ENCODE data around the gene MARS2.
"Not testable (repeated sequence)": the region's sequence is repeated elsewhere in the genome, so short reads cannot be mapped to it uniquely, and the experiment has no call there.

Gene MARS2

GRCh38 chr2:197709140-197709539 is 4.0 kb downstream of the MARS2 start:
- not testable (repeated sequence) for H3K4me1 ChIP-seq (ENCODE audit: control insufficient read depth, insufficient read depth, low read length); H3K27ac ChIP-seq (ENCODE audit: low read depth, low read length); H3K4me3 ChIP-seq (ENCODE audit: low read length)

GRCh38 chr2:197710424-197711042 is 5.4 kb downstream of the MARS2 start:
- no peak overlapping the region for H3K27ac ChIP-seq (ENCODE audit: low read depth, low read length)
- peaks cover 4% of the 10 kb centered on the region for H3K36me3 ChIP-seq (ENCODE audit: control insufficient read depth, insufficient read depth, low read length)
- H3K9ac ChIP-seq (ENCODE audit: low read length), result no peak overlapping the region
- H3K4me1 ChIP-seq (ENCODE audit: control insufficient read depth, insufficient read depth, low read length), result peaks cover 9% of the 10 kb centered on the region
- H3K27me3 ChIP-seq (ENCODE audit: control insufficient read depth, insufficient read depth, low read length), result no peaks in the 10 kb centered on the region
- H3K4me3 ChIP-seq (ENCODE audit: low read length), result no peak overlapping the region

More at GRCh38 chr2:197709140-197709539, 4.0 kb downstream of the MARS2 start:
- not testable (repeated sequence) for H3K36me3 ChIP-seq (ENCODE audit: control insufficient read depth, insufficient read depth, low read length); H3K27me3 ChIP-seq (ENCODE audit: control insufficient read depth, insufficient read depth, low read length); H3K9ac ChIP-seq (ENCODE audit: low read length)

DNA sequence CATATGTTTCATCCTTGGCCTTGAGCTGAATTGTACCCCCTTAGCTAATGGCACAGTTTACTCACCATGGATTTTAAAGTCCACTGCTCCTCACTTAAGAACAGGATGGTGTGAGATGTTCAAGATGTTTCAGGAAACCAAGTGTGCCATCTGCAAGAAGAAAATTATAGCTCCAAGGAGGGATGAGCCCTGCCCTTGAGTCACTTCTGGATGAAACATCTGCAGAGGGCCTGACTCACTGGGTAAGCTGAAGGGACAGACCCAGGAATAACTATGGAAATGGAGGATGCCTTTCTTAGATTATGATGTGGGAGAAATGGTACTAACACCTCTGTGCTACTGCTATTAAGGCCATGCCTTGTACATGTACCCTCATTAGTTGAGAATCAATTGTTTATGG is 6.4 kb downstream of the MARS2 start:
- Histone ChIP-seq H3K36me3 (ENCODE audit: control insufficient read depth, insufficient read depth, low read length) (peaks cover 4% of the 10 kb centered on the region), H3K27me3 (ENCODE audit: control insufficient read depth, insufficient read depth, low read length) (no peaks in the 10 kb centered on the region), H3K4me3 (ENCODE audit: low read length) (no peak overlapping the region), H3K4me1 (ENCODE audit: control insufficient read depth, insufficient read depth, low read length) (peaks cover 6% of the 10 kb centered on the region), H3K9ac (ENCODE audit: low read length) (no peak overlapping the region), H3K27ac (ENCODE audit: low read depth, low read length) (no peak overlapping the region)

GRCh38 chr2:197713271-197713670 is 8.1 kb downstream of the MARS2 start:
- H3K4me1 ChIP-seq (ENCODE audit: control insufficient read depth, insufficient read depth, low read length), result no peaks in the 10 kb centered on the region
- no peak overlapping the region for H3K27ac ChIP-seq (ENCODE audit: low read depth, low read length)
- H3K4me3 ChIP-seq (ENCODE audit: low read length), result no peak overlapping the region
- no peaks in the 10 kb centered on the region for H3K27me3 ChIP-seq (ENCODE audit: control insufficient read depth, insufficient read depth, low read length)
- H3K9ac ChIP-seq (ENCODE audit: low read length), result no peak overlapping the region
- H3K36me3 ChIP-seq (ENCODE audit: control insufficient read depth, insufficient read depth, low read length), result peaks cover 4% of the 10 kb centered on the region

- H3K27ac ChIP-seq (ENCODE audit: low read depth, low read length), result no peak overlapping the region
- H3K27me3 ChIP-seq (ENCODE audit: control insufficient read depth, insufficient read depth, low read length), result no peaks in the 10 kb centered on the region
- H3K4me3 ChIP-seq (ENCODE audit: low read length), result no peak overlapping the region
- no peaks in the 10 kb centered on the region for H3K36me3 ChIP-seq (ENCODE audit: control insufficient read depth, insufficient read depth, low read length)
- no peaks in the 10 kb centered on the region for H3K4me1 ChIP-seq (ENCODE audit: control insufficient read depth, insufficient read depth, low read length)
- H3K9ac ChIP-seq (ENCODE audit: low read length), result no peak overlapping the region
These were observed 12.7 kb downstream of the MARS2 start for GRCh38 chr2:197717863-197718262.

DNA sequence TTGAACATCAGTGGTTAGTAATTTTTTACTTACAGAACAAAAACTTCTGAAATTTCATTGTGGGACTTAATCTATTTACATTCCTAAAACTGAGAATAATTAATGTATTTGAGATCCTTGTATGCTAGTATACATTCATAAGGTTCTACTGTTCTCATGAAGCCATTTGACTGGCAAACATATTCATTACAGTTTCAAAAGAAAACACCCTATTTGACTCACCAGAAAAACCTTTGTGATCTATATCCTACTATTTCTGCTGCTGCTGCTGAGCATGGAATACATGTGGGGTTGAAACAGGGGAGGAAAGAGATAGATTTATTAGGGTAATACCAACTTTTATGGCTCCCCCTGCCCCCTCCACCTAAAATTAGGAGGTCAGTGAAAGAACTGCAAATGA is 21.8 kb downstream of the MARS2 start:
- H3K27me3 ChIP-seq (ENCODE audit: control insufficient read depth, insufficient read depth, low read length), result no peaks in the 10 kb centered on the region
- H3K4me3 ChIP-seq (ENCODE audit: low read length), result no peak overlapping the region
- H3K36me3 ChIP-seq (ENCODE audit: control insufficient read depth, insufficient read depth, low read length), result no peaks in the 10 kb centered on the region
- no peak overlapping the region for H3K9ac ChIP-seq (ENCODE audit: low read length)
- no peak overlapping the region for H3K27ac ChIP-seq (ENCODE audit: low read depth, low read length)
- H3K4me1 ChIP-seq (ENCODE audit: control insufficient read depth, insufficient read depth, low read length), result no peaks in the 10 kb centered on the region

- H3K4me3 ChIP-seq (ENCODE audit: low read length); H3K9ac ChIP-seq (ENCODE audit: low read length); H3K4me1 ChIP-seq (ENCODE audit: control insufficient read depth, insufficient read depth, low read length); H3K27ac ChIP-seq (ENCODE audit: low read depth, low read length); H3K36me3 ChIP-seq (ENCODE audit: control insufficient read depth, insufficient read depth, low read length); H3K27me3 ChIP-seq (ENCODE audit: control insufficient read depth, insufficient read depth, low read length): not testable (repeated sequence)
These were observed 23.7 kb downstream of the MARS2 start for GRCh38 chr2:197728555-197729544.

DNA sequence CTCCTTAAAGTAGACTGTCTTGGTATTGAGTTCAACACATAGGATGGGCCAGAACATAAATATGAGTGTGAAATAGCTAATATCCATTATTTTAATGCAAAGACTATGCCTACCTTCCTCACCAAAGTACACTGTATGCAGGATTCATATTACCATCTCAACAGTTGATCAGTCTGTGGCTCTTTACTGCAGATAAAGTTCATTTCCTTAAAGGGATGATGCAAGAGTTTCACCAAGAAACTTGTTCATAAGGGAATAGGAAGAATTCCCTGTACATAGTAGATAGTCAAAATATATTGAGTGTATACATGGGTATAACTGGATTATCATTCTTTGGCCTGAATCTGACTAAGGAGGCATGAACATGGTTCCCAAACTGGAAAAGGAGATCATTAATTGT is 35.0 kb downstream of the MARS2 start:
- Histone ChIP-seq H3K36me3 (ENCODE audit: control insufficient read depth, insufficient read depth, low read length) (no peaks in the 10 kb centered on the region), H3K27ac (ENCODE audit: low read depth, low read length) (no peak overlapping the region), H3K4me3 (ENCODE audit: low read length) (no peak overlapping the region), H3K27me3 (ENCODE audit: control insufficient read depth, insufficient read depth, low read length) (no peaks in the 10 kb centered on the region), H3K9ac (ENCODE audit: low read length) (no peak overlapping the region), H3K4me1 (ENCODE audit: control insufficient read depth, insufficient read depth, low read length) (no peaks in the 10 kb centered on the region)
